Ovary (tissue), 9 donors: ENCODE results near the gene RAPGEF6. TPM values are rescaled to one million over a fixed set of nuclear protein-coding genes. Genes with fewer than 3 reads are reported as not detected.

ENCODE experiments used
- DNase-seq, 5 donors: peaks; one replicate each; pipeline ENCODE4 v3.0.0-alpha.2; 2019 to 2020
- H3K27ac ChIP-seq, 2 donors: fragments of 200-600 bp; one replicate each; pipeline versions ENCODE4 v1.5.1 to v1.8.0; 2019 to 2022
- H3K27me3 ChIP-seq: fragments of 200-600 bp; one replicate; pipeline ENCODE4 v1.8.0; 2022
- H3K36me3 ChIP-seq: fragments of 200-600 bp; sonication (generic); one replicate; pipeline ENCODE4 v1.5.1; 2019
- H3K4me1 ChIP-seq: one replicate; pipeline ENCODE4 v1.8.1; 2013; ENCODE audit warnings: mild to moderate bottlenecking, moderate library complexity; ENCODE audit not compliant: insufficient read depth
- H3K4me3 ChIP-seq: fragments of 200-600 bp; sonication (generic); one replicate; pipeline ENCODE4 v1.5.1; 2017
- H3K9me3 ChIP-seq, 2 donors: fragments of 200-600 bp in 1 of 2; sonication (generic) in 1 of 2; one replicate each; pipeline versions ENCODE4 v1.5.1 to v1.8.1; 2013 to 2019; ENCODE audit warnings: mild to moderate bottlenecking in 1 of 2, moderate library complexity in 1 of 2
- EP300 ChIP-seq: sonication (generic); formaldehyde crosslinking; IDR thresholded peaks from one replicate; pipeline ENCODE4 v1.6.1; 2017; ENCODE audit warnings: antibody characterized with exemption
- POLR2A ChIP-seq: fragments of 450-650 bp; IDR thresholded peaks from one replicate; pipeline ENCODE4 v1.6.1; 2017; ENCODE audit warnings: antibody characterized with exemption, mild to moderate bottlenecking, moderate library complexity
- WGBS, 3 donors: extraction: QIAGEN DNeasy Blood & Tissue Kit in 1 of 3; methylation state at CpG; one replicate each; pipeline versions ENCODE4 v1.1.5 to v1.1.7; 2013 to 2017; 5-methylcytosine and 5-hydroxymethylcytosine counted together
- intact Hi-C, 4 donors: fragments of 100-400 bp; cut with DNase I; formaldehyde crosslinking; loops; one replicate each; pipeline versions ENCODE4 v1.11.0 to v1.15.1; 2022 to 2023
- polyA plus RNA-seq, 2 donors: library from polyadenylated mRNA; stranded (reverse); fragments of 200-250 nt in 1 of 2; fragments of 350-450 nt in 1 of 2; fragmentation: Illumina TruSeq in 1 of 2; extraction: RNeasy Lipid Tissue Mini Kit (QIAGEN cat#74804) in 1 of 2; gene quantifications; one replicate each; pipeline ENCODE4 v1.2.3, GENCODE V29; 2013 to 2014
- total RNA-seq, 7 donors: library from RNA; depleted of rRNA in 2 of 7; stranded (reverse); fragments of >200 nt in 2 of 7; fragmentation: NEBNext Ultra II Directional in 3 of 7; extraction: Animal tissue kit (Norgen Biotek cat#: 25700) in 3 of 7; gene quantifications; one replicate each; pipeline versions ENCODE4 v1.1.0 to v1.2.4, GENCODE V29; 2016 to 2023
- TF ChIP-seq, protein P1 (sequence below), 3 donors: fragments of 450-650 bp in 2 of 3; fragments of 200-600 bp in 1 of 3; IDR thresholded peaks; one replicate each; pipeline versions ENCODE4 v1.5.1 to v1.8.0; 2016 to 2022; ENCODE audit warnings: antibody characterized with exemption in 3 of 3, mild to moderate bottlenecking in 1 of 3
- donor health status: DM: no; HTN: no; CAD: no; lungs with moderate emphysema.
- donor health status: DM: no; HTN: no; CAD: no.
- donor health status: Bipolar disorder and iron deficiency.
- donor health status: DM: yes; HTN: yes; CAD: no.
- donor health status: DM: no; HTN: no; CAD: no.
- donor health status: DM: yes; HTN: yes; CAD: no.

RAPGEF6 gene
- total and polyA plus RNA-seq, 9 donors: 4.2 to 25.8 (median 18.5) TPM

DNA sequence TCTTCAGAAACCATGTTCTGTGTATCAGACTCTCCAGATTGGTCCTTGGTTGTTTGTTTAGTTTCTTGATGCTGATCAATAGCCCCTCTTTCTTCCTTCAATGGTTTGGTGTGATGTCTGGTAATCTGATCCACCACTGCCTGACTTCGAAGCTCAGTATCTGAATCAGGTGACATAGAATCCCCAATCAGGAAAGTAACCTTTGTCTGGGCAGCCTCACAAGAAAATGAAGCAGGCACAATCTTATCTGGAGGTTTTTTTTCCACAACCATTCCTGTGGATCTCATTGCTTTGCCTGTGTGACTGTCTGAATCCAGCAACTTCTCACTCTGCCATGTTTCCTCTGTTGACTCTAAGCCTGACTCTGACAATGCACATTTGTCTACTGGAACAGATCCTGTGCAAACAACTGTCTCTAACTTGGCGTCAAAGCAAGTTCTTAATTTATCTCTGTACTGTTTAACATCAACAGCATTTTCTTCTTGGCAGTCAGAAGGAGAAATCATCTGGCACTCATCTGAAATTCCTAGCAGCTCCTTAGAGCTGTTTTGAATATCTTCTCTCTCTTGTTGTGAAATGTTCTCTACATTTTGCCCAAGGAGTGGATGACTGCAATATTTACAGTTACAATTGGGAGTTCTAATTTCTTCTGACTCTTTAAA lies 37.1 kb upstream of the RAPGEF6 start:
- intact Hi-C loops: no loop called here

DNA sequence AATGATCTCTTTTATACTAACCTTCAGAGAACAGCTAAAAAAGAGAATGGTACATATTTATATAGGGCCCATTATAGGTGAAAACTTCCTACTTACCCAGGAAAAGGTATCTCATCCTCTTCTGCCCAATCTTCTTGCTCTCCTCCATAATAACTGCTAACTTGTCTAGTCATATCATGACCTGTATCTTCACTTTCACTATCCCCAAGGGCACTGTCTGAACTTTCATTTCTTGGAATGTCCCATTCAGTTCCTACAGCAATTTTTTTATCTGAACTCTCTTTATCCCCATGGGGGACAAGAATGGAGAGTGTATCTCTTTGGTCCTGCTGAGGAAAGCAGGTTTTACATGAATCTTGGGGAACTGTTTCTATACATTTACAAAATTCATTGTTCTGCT lies 36.4 kb upstream of the RAPGEF6 start:
- peaks cover 16% of the 10 kb centered on the region for H3K4me1 ChIP-seq
- H3K27ac ChIP-seq: peak overlapping the region in 1 of 2 donors; percentile 78
- no peak for DNase-seq
- TF ChIP-seq, protein P1, sequence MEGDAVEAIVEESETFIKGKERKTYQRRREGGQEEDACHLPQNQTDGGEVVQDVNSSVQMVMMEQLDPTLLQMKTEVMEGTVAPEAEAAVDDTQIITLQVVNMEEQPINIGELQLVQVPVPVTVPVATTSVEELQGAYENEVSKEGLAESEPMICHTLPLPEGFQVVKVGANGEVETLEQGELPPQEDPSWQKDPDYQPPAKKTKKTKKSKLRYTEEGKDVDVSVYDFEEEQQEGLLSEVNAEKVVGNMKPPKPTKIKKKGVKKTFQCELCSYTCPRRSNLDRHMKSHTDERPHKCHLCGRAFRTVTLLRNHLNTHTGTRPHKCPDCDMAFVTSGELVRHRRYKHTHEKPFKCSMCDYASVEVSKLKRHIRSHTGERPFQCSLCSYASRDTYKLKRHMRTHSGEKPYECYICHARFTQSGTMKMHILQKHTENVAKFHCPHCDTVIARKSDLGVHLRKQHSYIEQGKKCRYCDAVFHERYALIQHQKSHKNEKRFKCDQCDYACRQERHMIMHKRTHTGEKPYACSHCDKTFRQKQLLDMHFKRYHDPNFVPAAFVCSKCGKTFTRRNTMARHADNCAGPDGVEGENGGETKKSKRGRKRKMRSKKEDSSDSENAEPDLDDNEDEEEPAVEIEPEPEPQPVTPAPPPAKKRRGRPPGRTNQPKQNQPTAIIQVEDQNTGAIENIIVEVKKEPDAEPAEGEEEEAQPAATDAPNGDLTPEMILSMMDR (IDR thresholded peaks at IDR 0.05): no peak
- no peak for TF ChIP-seq EP300
- no peaks in the 10 kb centered on the region for H3K9me3 ChIP-seq
- intact Hi-C loops: no loop called here
- no peaks in the 10 kb centered on the region for H3K36me3 ChIP-seq
- H3K27me3 ChIP-seq: no peaks in the 10 kb centered on the region
- H3K4me3 ChIP-seq: no peak overlapping the region

More for the DNA sequence above, 37.1 kb upstream of the RAPGEF6 start:
- no peaks in the 10 kb centered on the region for H3K27me3 ChIP-seq
- no peaks in the 10 kb centered on the region for H3K36me3 ChIP-seq
- peak overlapping the region in 1 of 2 donors; percentile 78 for H3K27ac ChIP-seq
- no peaks in the 10 kb centered on the region for H3K9me3 ChIP-seq
- 5 to 8% (median 6%) methylated on average over 2 of the region's 2 CpGs for WGBS, 3 donors
- TF ChIP-seq EP300 (no peak), POLR2A (no peak)
- TF ChIP-seq, protein P1 (IDR thresholded peaks at IDR 0.05): no peak
- H3K4me1 ChIP-seq: peaks cover 16% of the 10 kb centered on the region
- peak in 2 of 5 donors; percentile 42 to 43 for DNase-seq
- no peak overlapping the region for H3K4me3 ChIP-seq

DNA sequence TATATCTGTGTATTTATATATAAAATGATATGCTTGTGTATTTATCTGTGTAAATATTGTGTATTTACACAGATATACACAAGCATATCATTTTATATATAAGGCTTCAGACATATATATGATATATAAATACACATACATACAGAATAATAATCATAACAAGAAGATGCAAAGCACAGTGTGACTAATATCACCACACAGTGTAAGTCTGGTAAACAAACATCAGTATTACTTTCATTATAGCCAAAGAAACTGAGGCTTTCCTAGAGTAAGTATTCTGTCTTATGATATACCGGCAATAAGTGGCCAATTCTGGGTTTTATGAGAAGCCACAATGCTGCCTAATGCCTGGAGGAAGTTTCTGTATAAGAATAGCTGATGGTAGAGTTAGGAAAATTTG lies 29.9 kb upstream of the RAPGEF6 start:
- H3K9me3 ChIP-seq: peaks cover 0 to 2% of the 10 kb centered on the region in 2 donors
- no peak for DNase-seq
- WGBS, 3 donors: 92 to 98% (median 97%) methylated on average over 1 of the region's 1 CpG
- H3K27ac ChIP-seq: no peak overlapping the region
- intact Hi-C loops: no loop called here
- H3K27me3 ChIP-seq: no peaks in the 10 kb centered on the region
- no peak overlapping the region for H3K4me3 ChIP-seq
- no peaks in the 10 kb centered on the region for H3K36me3 ChIP-seq
- TF ChIP-seq POLR2A (no peak), EP300 (no peak)
- TF ChIP-seq, protein P1 (IDR thresholded peaks at IDR 0.05): no peak
- H3K4me1 ChIP-seq: no peaks in the 10 kb centered on the region

DNA sequence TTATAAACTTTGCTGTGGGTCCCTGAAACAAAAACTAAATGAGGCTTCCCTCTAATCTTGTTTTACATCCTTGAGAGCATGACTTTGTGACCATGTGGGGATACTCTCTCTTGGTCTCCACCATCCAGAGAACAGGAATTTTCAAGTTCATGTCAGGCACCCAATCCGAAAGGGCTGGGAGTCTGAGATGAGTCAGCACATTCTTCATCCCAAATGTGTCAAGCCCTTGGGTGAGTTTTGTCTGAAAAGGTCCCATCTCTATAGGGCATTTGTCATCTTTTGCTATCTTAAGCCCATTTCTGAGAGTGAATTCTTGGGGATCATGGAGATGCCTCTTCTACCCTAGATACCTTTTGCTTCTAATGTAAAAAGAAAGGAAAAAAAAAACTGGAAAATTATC lies 26.9 kb upstream of the RAPGEF6 start:
- no peak overlapping the region for H3K27ac ChIP-seq
- H3K27me3 ChIP-seq: no peaks in the 10 kb centered on the region
- no peak overlapping the region for H3K4me3 ChIP-seq
- H3K9me3 ChIP-seq: peaks cover 0 to 2% of the 10 kb centered on the region in 2 donors
- DNase-seq: no peak
- H3K36me3 ChIP-seq: no peaks in the 10 kb centered on the region
- no peaks in the 10 kb centered on the region for H3K4me1 ChIP-seq
- 97 to 100% (median 98%) methylated on average over 1 of the region's 1 CpG for WGBS, 3 donors
- TF ChIP-seq, protein P1 (IDR thresholded peaks at IDR 0.05): no peak
- TF ChIP-seq EP300 (no peak), POLR2A (no peak)
- intact Hi-C loops: no loop called here
